ENCODE data around the gene ANKLE1. TPM values are rescaled to one million over a fixed set of nuclear protein-coding genes. Genes with fewer than 3 reads are reported as not detected.

ANKLE1 gene, protein sequence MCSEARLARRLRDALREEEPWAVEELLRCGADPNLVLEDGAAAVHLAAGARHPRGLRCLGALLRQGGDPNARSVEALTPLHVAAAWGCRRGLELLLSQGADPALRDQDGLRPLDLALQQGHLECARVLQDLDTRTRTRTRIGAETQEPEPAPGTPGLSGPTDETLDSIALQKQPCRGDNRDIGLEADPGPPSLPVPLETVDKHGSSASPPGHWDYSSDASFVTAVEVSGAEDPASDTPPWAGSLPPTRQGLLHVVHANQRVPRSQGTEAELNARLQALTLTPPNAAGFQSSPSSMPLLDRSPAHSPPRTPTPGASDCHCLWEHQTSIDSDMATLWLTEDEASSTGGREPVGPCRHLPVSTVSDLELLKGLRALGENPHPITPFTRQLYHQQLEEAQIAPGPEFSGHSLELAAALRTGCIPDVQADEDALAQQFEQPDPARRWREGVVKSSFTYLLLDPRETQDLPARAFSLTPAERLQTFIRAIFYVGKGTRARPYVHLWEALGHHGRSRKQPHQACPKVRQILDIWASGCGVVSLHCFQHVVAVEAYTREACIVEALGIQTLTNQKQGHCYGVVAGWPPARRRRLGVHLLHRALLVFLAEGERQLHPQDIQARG
- total RNA-seq: 0.17 and 0.26 TPM in 2 replicates
- 0.08 and 0.29 TPM in 2 replicates for polyA plus RNA-seq
- polyA plus RNA-seq (2012): 0.08 and 0.50 TPM in 2 replicates
- 1.1 TPM in 1 of 2 replicates, not detected in the other for polyA minus RNA-seq (ENCODE audit: low replicate concordance)

DNA sequence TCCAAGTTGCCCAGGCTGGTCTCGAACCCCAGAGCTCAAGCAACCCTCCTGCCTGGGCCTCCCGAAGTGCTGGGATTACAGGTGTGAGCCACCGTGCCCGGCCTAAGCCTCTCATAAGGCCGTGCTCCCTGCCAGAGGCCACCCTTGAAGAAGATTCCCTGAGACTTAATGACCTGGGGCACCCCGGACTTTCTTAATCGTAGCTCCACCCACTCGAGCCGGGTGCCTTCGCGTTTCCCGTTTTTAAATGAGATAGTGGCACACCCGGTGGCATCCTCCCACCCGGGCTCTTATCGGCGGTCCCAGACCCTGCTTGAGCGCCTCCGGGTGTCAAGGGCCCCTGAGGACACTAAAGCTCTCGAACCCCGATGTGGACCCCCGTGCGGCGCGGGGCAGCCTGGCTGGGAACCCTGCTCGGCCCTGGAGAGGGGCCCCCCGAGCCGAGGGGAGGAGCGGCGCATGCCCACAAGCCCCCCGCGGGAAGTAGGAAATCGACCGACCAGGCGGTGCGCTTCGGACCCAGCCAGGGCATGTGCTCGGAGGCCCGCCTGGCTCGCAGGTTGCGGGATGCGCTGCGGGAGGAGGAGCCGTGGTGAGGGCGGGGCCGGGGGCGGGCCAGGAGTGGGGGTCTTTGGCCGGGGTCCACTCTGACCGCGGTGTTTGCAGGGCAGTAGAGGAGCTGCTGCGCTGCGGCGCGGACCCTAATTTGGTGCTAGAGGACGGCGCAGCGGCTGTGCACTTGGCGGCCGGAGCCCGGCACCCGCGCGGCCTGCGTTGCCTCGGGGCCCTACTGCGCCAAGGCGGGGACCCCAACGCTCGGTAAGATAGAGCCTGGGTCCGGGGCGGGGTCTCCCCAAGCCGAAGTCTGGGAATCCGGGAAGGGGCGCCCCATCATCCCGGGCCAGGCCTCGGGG is at the start of gene ANKLE1:
ANKLE1 (plus strand) TSS at position 511 of the 914 bp plus-strand sequence; CDS start at position 531, 20 bp downstream.
- no peak within 1 kb of the TSS for H3K27ac ChIP-seq (ENCODE audit: insufficient read depth, low read length)
- H3K9ac ChIP-seq (ENCODE audit: insufficient read depth, low read length): peak within 1 kb of the TSS; percentile 20
- no peaks in the 10 kb centered on the region for H3K79me2 ChIP-seq (ENCODE audit: control insufficient read depth, insufficient read depth, low read length)
- H3K27me3 ChIP-seq (ENCODE audit: control insufficient read depth, insufficient read depth, low read length): no peaks in the 10 kb centered on the region
- peak within 1 kb of the TSS; percentile 75 for H3K4me2 ChIP-seq (ENCODE audit: extremely low read depth, insufficient read depth, low read length)
- H2AFZ ChIP-seq (ENCODE audit: low read length): peak within 1 kb of the TSS; percentile 55
- H3K36me3 ChIP-seq (ENCODE audit: control insufficient read depth, insufficient read depth, low read length): peaks cover 6% of the 10 kb centered on the region
- no peaks in the 10 kb centered on the region for H4K20me1 ChIP-seq (ENCODE audit: control insufficient read depth, extremely low read depth, insufficient read depth, low read length)
- H3K9me3 ChIP-seq (ENCODE audit: control insufficient read depth, insufficient read depth, low read depth, low read length): no peaks in the 10 kb centered on the region
- DNase-seq (ENCODE audit: low read depth in 2 of 2): no peak
- H3K4me1 ChIP-seq (ENCODE audit: control insufficient read depth, extremely low read depth, insufficient read depth, low read length): no peaks in the 10 kb centered on the region
- TF ChIP-seq CTCF (conservative IDR thresholded peaks at IDR 0.05 in 1 of 2, IDR thresholded peaks at IDR 0.05 in 1 of 2; ENCODE audit: low read depth in 1 of 2, low read length in 2 of 2): no peak
- TF ChIP-seq EZH2 (IDR thresholded peaks at IDR 0.05; ENCODE audit: low read length, missing control alignments): no peak
- peak within 1 kb of the TSS; percentile 11 to 48 (median 21) for H3K4me3 ChIP-seq (replicated peaks in 1 of 4; ENCODE audit: control extremely low read depth in 1 of 4, insufficient read depth in 1 of 4, low read depth in 3 of 4, low read length in 4 of 4)

- Histone ChIP-seq H3K9ac (ENCODE audit: insufficient read depth, low read length) (no peak overlapping the region), H3K27ac (ENCODE audit: insufficient read depth, low read length) (no peak overlapping the region), H3K27me3 (ENCODE audit: control insufficient read depth, insufficient read depth, low read length) (no peaks in the 10 kb centered on the region), H4K20me1 (ENCODE audit: control insufficient read depth, extremely low read depth, insufficient read depth, low read length) (no peaks in the 10 kb centered on the region), H3K4me3 (replicated peaks in 1 of 4; ENCODE audit: control extremely low read depth in 1 of 4, insufficient read depth in 1 of 4, low read depth in 3 of 4, low read length in 4 of 4) (no peak overlapping the region), H3K4me1 (ENCODE audit: control insufficient read depth, extremely low read depth, insufficient read depth, low read length) (peaks cover 9% of the 10 kb centered on the region), H2AFZ (ENCODE audit: low read length) (no peak overlapping the region), H3K9me3 (ENCODE audit: control insufficient read depth, insufficient read depth, low read depth, low read length) (no peaks in the 10 kb centered on the region), H3K36me3 (ENCODE audit: control insufficient read depth, insufficient read depth, low read length) (peaks cover 16% of the 10 kb centered on the region), H3K4me2 (ENCODE audit: extremely low read depth, insufficient read depth, low read length) (no peak overlapping the region), H3K79me2 (ENCODE audit: control insufficient read depth, insufficient read depth, low read length) (peaks cover 12% of the 10 kb centered on the region)
- TF ChIP-seq CTCF (conservative IDR thresholded peaks at IDR 0.05 in 1 of 2, IDR thresholded peaks at IDR 0.05 in 1 of 2; ENCODE audit: low read depth in 1 of 2, low read length in 2 of 2): no peak
- TF ChIP-seq EZH2 (IDR thresholded peaks at IDR 0.05; ENCODE audit: low read length, missing control alignments): no peak
- no peak for DNase-seq (ENCODE audit: low read depth in 2 of 2)
Measured at GRCh38 chr19:17232258-17232657, 49.4 kb upstream of the ANKLE1 start.

Data from fibroblast of lung (primary cell).